ENCODE measurements around the gene CLEC9A.

CLEC9A gene

DNA sequence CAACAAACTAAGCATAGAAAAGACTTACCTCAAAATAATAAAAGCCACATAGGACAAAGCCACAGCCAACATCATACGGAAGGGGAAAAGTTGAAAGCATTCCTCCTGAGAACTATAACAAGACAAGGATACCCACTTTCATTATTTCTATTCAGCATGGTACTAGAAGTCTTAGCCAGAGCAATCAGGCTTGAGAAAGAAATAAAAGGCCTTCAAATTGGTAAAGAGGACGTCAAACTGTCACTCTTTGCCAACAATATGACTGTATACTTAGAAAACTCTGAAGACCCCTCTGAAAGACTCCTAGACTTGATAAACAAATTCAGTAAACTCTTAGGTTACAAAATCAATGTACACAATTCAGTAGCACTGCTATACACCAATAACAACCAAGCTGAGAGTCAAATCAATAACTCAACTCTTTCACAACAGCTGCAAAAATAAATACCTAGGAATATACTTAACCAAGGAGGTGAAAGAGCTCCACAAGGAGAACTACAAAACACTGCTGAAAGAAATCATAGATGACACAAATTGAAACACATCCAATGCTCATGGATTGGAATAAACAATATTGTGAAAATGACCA, 79.9 kb downstream of the CLEC9A start:
- no peak for DNase-seq (ENCODE audit: low read depth in 2 of 2)

DNA sequence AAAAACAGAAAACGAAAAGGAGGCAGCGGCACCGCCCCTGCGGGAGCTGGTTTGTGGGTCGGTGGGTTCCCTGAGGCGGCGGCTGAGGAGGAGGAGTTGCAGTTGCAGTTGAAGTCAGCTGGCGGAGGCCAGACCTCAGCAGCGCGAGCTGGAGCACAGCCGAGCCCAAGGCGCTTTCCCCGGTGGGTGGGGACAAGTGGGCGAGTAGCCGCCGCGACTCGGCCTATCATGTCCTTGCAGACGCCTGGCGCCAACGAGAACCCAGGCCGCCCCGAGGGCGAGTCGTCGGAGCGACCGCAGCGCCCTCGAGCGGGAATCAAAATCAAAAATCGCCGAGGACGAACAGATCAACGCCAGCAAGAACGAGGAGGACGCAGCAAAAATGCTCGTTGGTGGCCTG, 81.0 kb downstream of the CLEC9A start:
- no peak for DNase-seq (ENCODE audit: low read depth in 2 of 2)

DNA sequence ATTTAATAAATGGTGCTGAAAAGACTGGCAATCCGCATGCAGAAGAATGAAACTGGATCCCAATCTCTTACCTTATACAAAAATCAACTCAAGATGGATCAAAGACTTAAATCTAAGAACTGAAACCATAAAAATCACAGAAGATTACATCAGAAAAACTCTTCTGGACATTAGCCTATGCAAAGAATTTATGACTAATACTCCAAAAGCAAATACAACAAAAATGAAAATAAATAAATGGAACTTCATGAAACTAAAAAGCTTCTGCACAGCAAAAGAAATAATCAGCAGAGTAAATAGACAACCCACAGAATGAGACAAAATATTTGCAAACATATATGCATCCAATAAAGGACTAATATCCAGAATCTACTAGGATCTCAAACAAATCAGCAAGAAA, 82.6 kb downstream of the CLEC9A start:
- DNase-seq (ENCODE audit: low read depth in 2 of 2), result no peak

DNA sequence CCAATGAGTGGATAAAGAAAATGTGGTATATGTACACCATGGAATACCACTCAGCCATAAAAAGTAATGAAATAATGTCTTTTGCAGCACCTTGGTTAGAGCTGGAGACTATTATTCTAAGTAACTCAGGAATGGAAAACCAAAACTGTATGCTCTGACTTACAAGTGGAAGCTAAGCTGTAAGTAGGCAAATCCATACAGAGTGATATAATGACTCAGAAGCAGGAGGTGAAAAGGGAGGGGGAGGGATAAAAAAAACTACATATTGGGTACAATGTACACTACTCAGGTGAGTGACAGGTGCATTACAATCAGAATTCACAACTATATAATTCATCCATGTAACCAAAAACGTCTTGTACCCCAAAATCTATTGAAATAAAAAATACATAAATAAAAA, 83.4 kb downstream of the CLEC9A start:
- DNase-seq (ENCODE audit: low read depth in 2 of 2), result no peak

DNA sequence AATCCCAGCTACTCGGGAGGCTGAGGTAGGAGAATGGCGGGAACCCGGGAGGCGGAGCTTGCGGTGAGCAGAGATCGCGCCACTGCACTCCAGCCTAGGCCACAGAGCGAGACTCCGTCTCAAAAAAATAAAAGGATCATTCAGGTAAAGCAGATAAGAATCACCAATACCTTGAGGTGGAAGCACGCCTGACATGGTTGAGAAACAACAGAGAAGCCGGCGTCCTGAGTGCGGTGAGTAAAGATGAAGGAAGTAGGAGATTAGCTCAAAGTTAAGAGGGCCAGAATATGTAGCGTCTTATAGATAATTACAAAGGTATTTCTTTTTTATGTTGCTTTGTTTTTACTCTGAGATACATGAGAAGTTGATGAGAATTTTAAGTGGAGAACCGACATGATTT, 84.8 kb downstream of the CLEC9A start:
- DNase-seq (ENCODE audit: low read depth in 2 of 2), result no peak
